GM18499 (cell line): ENCODE results near the gene MREG.

Source experiments
- ATAC-seq: cut with Tn5 transposase; IDR thresholded peaks from one replicate; pipeline ENCODE4 v1.9.1; 2021; ENCODE audit warnings: moderate number of reproducible peaks; ENCODE audit not compliant: insufficient read depth, unreplicated experiment

Gene MREG

DNA sequence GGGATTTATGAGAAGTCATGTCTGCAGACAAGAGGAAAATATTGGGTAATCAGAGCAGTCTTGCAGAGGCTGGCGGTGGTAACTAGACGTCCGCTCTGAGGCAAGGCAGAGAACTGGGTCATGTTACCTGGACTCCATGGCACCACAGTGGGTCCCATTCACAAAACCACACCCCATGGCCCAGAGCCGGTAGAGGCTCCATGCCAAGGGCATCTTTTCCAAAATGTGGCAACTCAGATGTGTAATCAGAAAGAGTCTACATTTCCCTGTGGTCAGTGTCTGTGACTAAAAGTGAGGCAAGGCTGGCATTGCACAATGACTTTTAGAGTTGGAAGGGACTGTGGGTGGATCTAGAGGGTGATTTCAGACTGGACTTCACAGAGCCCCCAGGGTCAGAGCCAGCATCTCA lies 113.1 kb downstream of the MREG start:
- ATAC-seq: no peak

DNA sequence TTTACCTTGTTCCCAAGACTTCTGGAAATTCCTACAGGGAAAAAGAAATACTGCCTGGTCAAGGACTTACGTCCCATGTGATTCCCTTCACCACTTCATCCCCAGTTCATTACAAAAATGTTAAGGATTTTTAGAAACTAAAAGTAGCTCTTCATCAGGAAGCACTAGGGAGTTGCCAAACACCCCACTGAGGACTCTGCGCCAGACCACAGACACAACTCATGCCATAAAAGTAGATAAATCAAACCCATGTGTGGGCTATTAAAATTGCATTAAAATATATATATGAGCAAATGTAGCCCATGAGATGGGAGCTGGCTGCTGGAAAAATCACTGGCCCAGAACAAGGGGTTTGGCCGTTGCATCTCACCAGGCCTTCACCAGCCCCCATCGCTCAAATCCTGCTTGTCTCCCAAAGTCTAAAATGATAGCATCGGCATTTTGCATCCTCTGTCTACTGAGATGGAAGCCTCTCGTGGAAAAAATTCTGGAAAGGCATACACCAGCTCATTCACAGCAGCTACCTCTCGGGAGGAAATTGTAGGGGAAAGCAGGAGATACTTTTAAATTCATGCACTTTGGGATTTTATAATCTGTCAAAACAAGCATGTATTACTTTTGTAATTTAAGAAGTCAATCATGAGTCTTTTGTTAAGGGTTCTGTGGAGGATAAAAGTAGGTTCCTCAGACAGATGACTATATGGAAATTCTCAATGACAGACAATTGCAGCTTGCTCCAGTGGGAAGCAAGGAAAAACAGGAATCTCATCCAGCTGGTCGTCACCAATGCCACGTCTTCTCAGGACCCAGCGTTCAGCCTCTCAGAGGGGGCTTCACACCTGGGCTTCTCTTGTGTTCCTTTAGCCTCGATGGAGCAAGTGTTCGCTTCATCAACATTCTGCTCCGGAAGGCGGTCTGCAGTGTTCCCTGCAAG lies 113.9 kb downstream of the MREG start:
- no peak for ATAC-seq

DNA sequence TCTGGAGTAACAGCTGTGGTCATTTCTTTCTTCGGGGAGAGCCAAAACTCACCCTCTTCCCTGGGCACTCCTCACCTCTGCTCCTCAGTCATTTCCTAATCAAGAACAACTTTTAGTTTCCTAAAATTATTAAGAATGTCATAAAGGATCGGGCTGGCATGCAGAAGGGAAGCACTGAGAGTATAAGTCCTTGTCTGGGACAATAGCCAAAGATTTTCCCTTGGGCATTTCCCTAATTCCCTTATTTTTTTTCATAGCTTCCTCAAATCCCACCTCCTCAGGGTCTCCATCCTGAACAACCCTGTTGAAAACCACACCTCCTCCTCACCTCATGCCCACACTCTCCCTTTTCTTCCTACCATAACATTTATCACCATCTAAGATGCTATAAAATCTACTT lies 115.0 kb downstream of the MREG start:
- no peak for ATAC-seq

DNA sequence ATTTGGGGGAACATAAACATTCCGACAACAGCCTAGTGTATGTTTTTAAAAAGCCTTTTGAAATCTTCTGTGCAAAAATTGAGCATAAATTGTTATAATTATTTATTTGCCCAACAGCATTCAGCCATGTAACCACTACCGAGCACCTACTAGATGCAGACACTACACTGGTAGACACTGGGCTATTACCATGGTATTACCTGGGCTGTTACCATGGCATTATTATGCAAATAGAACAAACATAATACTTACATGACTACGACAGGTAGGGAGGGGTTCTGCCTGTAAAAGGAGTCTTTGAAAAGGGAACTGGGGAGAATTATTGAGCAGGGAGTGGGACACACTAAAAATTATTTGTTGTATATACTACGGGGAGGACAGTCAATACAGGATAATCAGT lies 116.4 kb downstream of the MREG start:
- ATAC-seq: no peak

DNA sequence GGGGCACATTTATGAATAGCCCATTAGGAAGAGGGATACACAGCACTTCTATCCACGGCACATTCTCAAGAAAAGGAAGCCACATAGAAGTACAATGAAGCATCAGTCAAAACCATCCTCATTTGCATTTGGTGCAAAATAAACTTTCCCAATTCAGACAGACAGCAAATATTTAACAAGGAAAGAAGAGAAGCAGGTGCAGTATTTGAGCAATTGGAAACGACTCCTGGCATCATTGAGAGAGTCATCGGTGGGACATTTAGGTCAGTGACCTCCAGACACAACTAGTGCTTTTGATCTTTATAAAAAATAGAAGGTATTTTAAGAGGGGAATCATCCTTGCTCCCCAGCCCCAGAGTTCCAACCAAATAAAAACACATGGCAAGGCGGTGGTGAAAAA lies 118.0 kb downstream of the MREG start:
- ATAC-seq: no peak
